Measurements from ENCODE around the gene NTM. TPM values are rescaled to one million over a fixed set of nuclear protein-coding genes. Genes with fewer than 3 reads are reported as not detected.
A peak's percentile ranks its signal among the peaks of the same experiment; 100 is the strongest.

NTM gene
- total RNA-seq, 4 donors from 2014 or later: 0.78 to 1.1 (median 0.88) TPM; not detected in 1

DNA sequence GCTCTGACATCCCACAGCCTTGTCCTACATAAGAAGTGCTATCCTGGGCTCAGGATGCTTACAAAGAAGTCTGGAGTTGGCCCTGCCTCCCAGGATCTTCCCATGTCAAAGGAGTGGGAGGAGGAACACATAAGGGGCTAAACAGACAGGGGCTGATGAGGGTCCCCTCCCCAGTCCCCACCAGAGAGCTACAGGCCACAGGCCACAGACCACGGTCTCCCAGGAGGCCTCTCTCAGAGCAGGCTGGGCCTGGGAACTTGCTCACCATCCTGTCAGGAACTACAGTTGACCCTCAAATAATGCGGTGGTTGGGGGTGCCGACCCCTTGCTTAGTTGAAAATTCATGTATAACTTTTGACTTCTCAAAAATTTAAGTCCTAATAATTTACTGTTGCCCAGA lies 315.5 kb downstream of the NTM start:
- Histone ChIP-seq H3K36me3 (no peaks in the 10 kb centered on the region), H3K4me3 (replicated peaks in 1 of 3) (no peak overlapping the region), H3K4me1 (no peaks in the 10 kb centered on the region), H3K27me3 (no peaks in the 10 kb centered on the region), H3K9me3 (no peaks in the 10 kb centered on the region), H3K27ac (no peak overlapping the region)
- intact Hi-C loops (cut with DNase I): no loop called here
- 93 to 97% methylated on average over 2 to 3 of the region's 3 CpGs for whole genome bisulfite sequencing, 2 donors
- TF ChIP-seq, protein P1, sequence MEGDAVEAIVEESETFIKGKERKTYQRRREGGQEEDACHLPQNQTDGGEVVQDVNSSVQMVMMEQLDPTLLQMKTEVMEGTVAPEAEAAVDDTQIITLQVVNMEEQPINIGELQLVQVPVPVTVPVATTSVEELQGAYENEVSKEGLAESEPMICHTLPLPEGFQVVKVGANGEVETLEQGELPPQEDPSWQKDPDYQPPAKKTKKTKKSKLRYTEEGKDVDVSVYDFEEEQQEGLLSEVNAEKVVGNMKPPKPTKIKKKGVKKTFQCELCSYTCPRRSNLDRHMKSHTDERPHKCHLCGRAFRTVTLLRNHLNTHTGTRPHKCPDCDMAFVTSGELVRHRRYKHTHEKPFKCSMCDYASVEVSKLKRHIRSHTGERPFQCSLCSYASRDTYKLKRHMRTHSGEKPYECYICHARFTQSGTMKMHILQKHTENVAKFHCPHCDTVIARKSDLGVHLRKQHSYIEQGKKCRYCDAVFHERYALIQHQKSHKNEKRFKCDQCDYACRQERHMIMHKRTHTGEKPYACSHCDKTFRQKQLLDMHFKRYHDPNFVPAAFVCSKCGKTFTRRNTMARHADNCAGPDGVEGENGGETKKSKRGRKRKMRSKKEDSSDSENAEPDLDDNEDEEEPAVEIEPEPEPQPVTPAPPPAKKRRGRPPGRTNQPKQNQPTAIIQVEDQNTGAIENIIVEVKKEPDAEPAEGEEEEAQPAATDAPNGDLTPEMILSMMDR (IDR thresholded peaks at IDR 0.05): no peak
- TF ChIP-seq POLR2A (IDR thresholded peaks at IDR 0.05): no peak
- no peak for DNase-seq

DNA sequence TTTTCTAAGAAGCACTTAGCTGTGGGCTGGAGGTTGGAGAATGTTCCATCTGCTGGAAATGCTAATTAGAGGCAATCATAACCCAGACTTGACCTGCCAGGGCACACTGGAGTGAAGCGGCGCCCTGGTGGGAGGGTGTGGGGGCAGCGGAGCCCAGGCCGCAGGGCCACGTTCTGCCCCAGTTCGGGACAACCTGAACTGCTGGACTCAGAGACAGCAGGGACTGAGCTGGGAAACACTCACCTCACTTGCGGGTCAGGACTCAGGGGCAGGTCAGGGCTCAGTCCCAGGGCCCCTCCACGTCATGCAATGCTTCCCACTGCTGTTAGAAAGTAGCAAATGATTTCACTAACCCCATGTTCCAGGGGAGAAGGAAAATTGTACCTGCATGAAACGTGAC lies 316.4 kb downstream of the NTM start:
- Histone ChIP-seq H3K4me3 (replicated peaks in 1 of 3) (no peak overlapping the region), H3K27ac (no peak overlapping the region), H3K27me3 (no peaks in the 10 kb centered on the region), H3K9me3 (no peaks in the 10 kb centered on the region), H3K4me1 (no peaks in the 10 kb centered on the region), H3K36me3 (no peaks in the 10 kb centered on the region)
- intact Hi-C loops (cut with DNase I): no loop called here
- WGBS, 2 donors: 93 to 96% methylated on average over 8 to 9 of the region's 9 CpGs
- TF ChIP-seq, protein P1 (IDR thresholded peaks at IDR 0.05): no peak
- no peak for TF ChIP-seq POLR2A (IDR thresholded peaks at IDR 0.05)
- no peak for DNase-seq

- H3K27ac ChIP-seq: no peak overlapping the region
- no peak for DNase-seq
- no peaks in the 10 kb centered on the region for H3K9me3 ChIP-seq
- no peaks in the 10 kb centered on the region for H3K36me3 ChIP-seq
- H3K4me1 ChIP-seq: no peaks in the 10 kb centered on the region
- H3K4me3 ChIP-seq (replicated peaks in 1 of 3): no peak overlapping the region
- no peaks in the 10 kb centered on the region for H3K27me3 ChIP-seq
- TF ChIP-seq POLR2A (IDR thresholded peaks at IDR 0.05): no peak
- TF ChIP-seq, protein P1 (IDR thresholded peaks at IDR 0.05): no peak
- 80 to 88% methylated on average over 22 to 26 of the region's 30 CpGs for WGBS, 2 donors
- intact Hi-C loops (cut with DNase I): no loop called here
Observed at GRCh38 chr11:131687291-131688047, 317.1 kb downstream of the NTM start.

- Histone ChIP-seq H3K36me3 (no peaks in the 10 kb centered on the region), H3K9me3 (no peaks in the 10 kb centered on the region), H3K4me3 (replicated peaks in 1 of 3) (no peak overlapping the region), H3K27ac (no peak overlapping the region), H3K27me3 (no peaks in the 10 kb centered on the region), H3K4me1 (no peaks in the 10 kb centered on the region)
- peak; percentile 42 to 50 for DNase-seq
- TF ChIP-seq, protein P1 (IDR thresholded peaks at IDR 0.05): peak; percentile 36 to 91 (median 68)
- TF ChIP-seq POLR2A (IDR thresholded peaks at IDR 0.05): no peak
- intact Hi-C loops (cut with DNase I): no loop called here
- WGBS, 2 donors: 16 to 25% methylated on average over 19 to 22 of the region's 34 CpGs
Observed at GRCh38 chr11:131688048-131688693, 317.8 kb downstream of the NTM start.
